Sigmoid colon (tissue), 4 donors: Measurements from ENCODE around the gene ZBTB33.

Source experiments
- CTCF ChIP-seq, 4 experiments: fragments of 450-650 bp in 3 of 4; fragments of 200-600 bp in 1 of 4; IDR thresholded peaks; one replicate each; pipeline ENCODE4 v1.5.1; 2016 to 2019; ENCODE audit warnings: antibody characterized with exemption in 4 of 4, mild to moderate bottlenecking in 3 of 4, moderate library complexity in 2 of 4
- POLR2A ChIP-seq, 2 donors: fragments of 450-650 bp; IDR thresholded peaks; one replicate each; pipeline ENCODE4 v1.6.1; 2016; ENCODE audit warnings: antibody characterized with exemption in 2 of 2, mild to moderate bottlenecking in 2 of 2, moderate library complexity in 2 of 2
- POLR2AphosphoS5 ChIP-seq, 4 donors: sonication (generic); formaldehyde crosslinking; IDR thresholded peaks; one replicate each; pipeline ENCODE4 v1.6.1; 2017; ENCODE audit warnings: antibody characterized with exemption in 4 of 4

- TF ChIP-seq POLR2A (IDR thresholded peaks at IDR 0.05) (no peak), CTCF (IDR thresholded peaks at IDR 0.05) (no peak), POLR2AphosphoS5 (IDR thresholded peaks at IDR 0.05) (no peak)
These were observed 39.5 kb downstream of the ZBTB33 start for GRCh38 chrX:120290107-120290506.
